Mucosa of descending colon (tissue), 3 donors: ENCODE measurements around the gene FDPS. TPM values are rescaled to one million over a fixed set of nuclear protein-coding genes. Genes with fewer than 3 reads are reported as not detected.
A peak's percentile ranks its signal among the peaks of the same experiment; 100 is the strongest.

Source experiments
- ATAC-seq: fragments of 200-7000 bp; cut with Tn5 transposase; one replicate; pipeline ENCODE4 v1.9.1; 2020; ENCODE audit warnings: mild to moderate bottlenecking, moderate library complexity
- DNase-seq, 3 donors: peaks; one replicate each; pipeline ENCODE4 v3.0.0-alpha.2; 2020
- H3K36me3 ChIP-seq: fragments of 200-600 bp; one replicate; pipeline ENCODE4 v1.8.0; 2021; ENCODE audit warnings: low read depth, mild to moderate bottlenecking
- H3K4me1 ChIP-seq: fragments of 200-600 bp; one replicate; pipeline ENCODE4 v1.8.0; 2021; ENCODE audit warnings: low read depth, mild to moderate bottlenecking
- H3K4me3 ChIP-seq: fragments of 200-600 bp; one replicate; pipeline ENCODE4 v1.8.0; 2021; ENCODE audit warnings: mild to moderate bottlenecking
- H3K9me3 ChIP-seq: fragments of 200-600 bp; one replicate; pipeline ENCODE4 v1.8.0; 2021; ENCODE audit warnings: mild to moderate bottlenecking
- intact Hi-C, 2 donors: fragments of 100-400 bp; cut with DNase I in 1 of 2; cut with micrococcal nuclease in 1 of 2; formaldehyde crosslinking; loops; one replicate each; pipeline versions ENCODE4 v1.11.0 to v1.11.1; 2022; cut with DNase I, micrococcal nuclease
- total RNA-seq, 3 donors: library from RNA; stranded (reverse); fragmentation: NEBNext Ultra II Directional in 2 of 3; extraction: Animal tissue kit (Norgen Biotek cat#: 25700) in 2 of 3; gene quantifications; one replicate each; pipeline versions ENCODE4 v1.2.1 to v1.2.4, GENCODE V29; 2021 to 2023
- TF ChIP-seq, protein P1 (sequence below): fragments of 200-600 bp; IDR thresholded peaks from one replicate; pipeline ENCODE4 v1.8.0; 2022; ENCODE audit warnings: antibody characterized with exemption, mild to moderate bottlenecking
- donor health status: DM: no; HTN: no; CAD: no; lungs with moderate emphysema.
- donor health status: DM: no; HTN: no; CAD: no.
- donor health status: DM: no; HTN: yes; CAD: no.

The FDPS gene
- total RNA-seq, 3 donors from 2014 or later, result 130 to 244 (median 222) TPM

DNA sequence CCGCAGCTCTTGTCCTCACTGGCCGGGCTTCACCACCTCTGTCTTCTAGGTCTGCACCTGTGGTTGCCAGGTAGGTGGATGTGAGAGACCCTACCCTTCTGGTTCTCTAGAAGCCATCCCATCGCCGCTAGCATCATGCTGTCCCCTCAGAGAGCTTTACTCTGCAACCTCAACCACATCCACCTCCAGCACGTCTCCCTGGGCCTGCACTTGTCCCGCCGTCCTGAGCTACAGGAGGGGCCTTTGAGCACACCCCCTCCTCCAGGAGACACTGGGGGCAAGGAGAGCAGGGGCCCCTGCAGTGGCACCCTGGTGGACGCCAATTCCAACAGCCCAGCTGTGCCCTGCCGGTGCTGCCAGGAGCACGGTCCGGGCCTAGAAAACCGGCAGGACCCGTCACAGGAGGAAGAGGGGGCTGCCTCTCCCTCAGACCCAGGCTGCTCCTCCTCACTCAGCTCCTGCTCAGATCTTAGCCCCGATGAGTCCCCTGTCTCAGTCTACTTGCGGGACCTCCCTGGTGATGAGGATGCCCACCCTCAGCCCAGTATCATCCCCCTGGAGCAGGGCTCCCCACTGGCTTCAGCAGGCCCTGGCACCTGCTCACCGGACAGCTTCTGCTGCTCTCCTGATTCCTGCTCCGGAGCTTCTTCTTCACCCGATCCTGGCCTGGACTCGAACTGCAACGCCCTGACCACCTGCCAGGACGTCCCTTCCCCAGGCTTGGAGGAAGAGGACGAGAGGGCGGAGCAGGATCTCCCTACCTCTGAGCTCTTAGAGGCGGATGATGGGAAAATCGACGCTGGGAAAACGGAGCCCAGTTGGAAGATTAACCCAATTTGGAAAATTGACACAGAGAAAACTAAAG, 13.2 kb downstream of the FDPS start:
- H3K4me1 ChIP-seq, result peaks cover 46% of the 10 kb centered on the region
- H3K36me3 ChIP-seq, result no peaks in the 10 kb centered on the region
- no peaks in the 10 kb centered on the region for H3K9me3 ChIP-seq
- H3K4me3 ChIP-seq, result no peak overlapping the region
- peak in 1 of 3 donors; percentile 54 for DNase-seq
- intact Hi-C loops, result loop anchor here (10.0 kb wide), 2 partner anchors 47 to 67 kb away; partner anchors contain the start of genes CLK2 (in 1 of the 2), ENTREP3 (in 1 of the 2) and HCN3 (in 1 of the 2)
- ATAC-seq, result no peak
- TF ChIP-seq, protein P1, sequence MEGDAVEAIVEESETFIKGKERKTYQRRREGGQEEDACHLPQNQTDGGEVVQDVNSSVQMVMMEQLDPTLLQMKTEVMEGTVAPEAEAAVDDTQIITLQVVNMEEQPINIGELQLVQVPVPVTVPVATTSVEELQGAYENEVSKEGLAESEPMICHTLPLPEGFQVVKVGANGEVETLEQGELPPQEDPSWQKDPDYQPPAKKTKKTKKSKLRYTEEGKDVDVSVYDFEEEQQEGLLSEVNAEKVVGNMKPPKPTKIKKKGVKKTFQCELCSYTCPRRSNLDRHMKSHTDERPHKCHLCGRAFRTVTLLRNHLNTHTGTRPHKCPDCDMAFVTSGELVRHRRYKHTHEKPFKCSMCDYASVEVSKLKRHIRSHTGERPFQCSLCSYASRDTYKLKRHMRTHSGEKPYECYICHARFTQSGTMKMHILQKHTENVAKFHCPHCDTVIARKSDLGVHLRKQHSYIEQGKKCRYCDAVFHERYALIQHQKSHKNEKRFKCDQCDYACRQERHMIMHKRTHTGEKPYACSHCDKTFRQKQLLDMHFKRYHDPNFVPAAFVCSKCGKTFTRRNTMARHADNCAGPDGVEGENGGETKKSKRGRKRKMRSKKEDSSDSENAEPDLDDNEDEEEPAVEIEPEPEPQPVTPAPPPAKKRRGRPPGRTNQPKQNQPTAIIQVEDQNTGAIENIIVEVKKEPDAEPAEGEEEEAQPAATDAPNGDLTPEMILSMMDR, result no peak

DNA sequence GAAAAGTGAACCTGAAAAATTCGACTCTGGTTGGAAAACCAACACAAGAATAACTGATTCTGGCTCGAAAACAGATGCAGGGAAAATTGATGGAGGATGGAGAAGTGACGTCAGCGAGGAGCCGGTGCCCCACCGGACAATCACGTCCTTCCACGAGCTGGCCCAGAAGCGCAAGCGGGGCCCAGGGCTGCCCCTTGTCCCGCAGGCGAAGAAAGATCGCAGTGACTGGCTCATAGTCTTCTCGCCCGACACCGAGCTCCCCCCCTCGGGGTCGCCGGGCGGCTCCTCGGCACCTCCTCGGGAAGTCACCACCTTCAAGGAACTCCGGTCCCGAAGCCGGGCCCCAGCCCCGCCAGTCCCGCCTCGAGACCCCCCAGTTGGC, 13.9 kb downstream of the FDPS start:
- no peaks in the 10 kb centered on the region for H3K36me3 ChIP-seq
- ATAC-seq, result no peak
- H3K9me3 ChIP-seq, result no peaks in the 10 kb centered on the region
- intact Hi-C loops, result loop anchor here (10.0 kb wide), 2 partner anchors 48 to 68 kb away; partner anchors contain the start of genes CLK2 (in 1 of the 2), ENTREP3 (in 1 of the 2) and HCN3 (in 1 of the 2)
- H3K4me1 ChIP-seq, result peaks cover 41% of the 10 kb centered on the region
- H3K4me3 ChIP-seq, result peak overlapping the region; percentile 22
- TF ChIP-seq, protein P1, result no peak
- peak in 2 of 3 donors; percentile 39 to 72 for DNase-seq

DNA sequence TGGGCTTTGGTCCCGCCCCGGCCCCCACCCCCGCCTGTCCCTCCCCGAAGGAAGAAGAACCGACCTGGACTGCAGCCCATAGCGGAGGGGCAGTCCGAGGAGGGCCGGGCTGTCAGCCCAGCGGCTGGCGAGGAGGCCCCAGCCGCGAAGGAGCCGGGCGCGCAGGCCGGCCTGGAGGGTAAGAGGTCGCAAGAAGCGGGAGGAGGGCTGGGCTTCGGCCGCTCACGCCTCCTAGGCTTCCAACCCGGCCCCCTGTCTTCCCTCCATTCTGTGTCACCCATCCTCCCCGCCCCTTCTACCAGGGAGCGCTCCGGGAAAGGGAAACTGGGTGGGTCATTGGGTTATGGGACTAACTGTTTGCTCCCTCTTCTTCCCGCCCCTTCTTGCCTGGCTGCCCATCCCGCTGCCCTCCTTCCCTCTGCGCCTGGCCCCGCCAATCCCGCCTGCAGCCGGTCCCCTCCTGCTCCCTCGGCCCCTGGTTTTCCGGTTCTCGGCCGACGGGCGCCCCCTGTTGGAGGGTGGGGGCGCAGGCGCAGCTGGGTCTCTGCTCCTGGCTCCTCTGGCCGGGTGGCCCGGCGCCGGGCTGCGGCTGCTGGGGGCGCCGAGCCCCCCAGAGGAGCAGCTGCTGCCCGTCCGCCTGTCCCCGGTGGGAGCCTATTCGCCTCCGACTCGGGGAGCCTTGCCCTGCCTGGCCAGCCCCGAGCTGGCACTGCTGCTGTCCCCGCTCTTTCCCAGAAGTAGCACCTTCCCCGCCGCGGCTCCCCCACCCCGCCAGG, 14.5 kb downstream of the FDPS start:
- intact Hi-C loops, result loop anchor here (10.0 kb wide), 2 partner anchors 48 to 68 kb away; partner anchors contain the start of genes CLK2 (in 1 of the 2), ENTREP3 (in 1 of the 2) and HCN3 (in 1 of the 2)

DNA sequence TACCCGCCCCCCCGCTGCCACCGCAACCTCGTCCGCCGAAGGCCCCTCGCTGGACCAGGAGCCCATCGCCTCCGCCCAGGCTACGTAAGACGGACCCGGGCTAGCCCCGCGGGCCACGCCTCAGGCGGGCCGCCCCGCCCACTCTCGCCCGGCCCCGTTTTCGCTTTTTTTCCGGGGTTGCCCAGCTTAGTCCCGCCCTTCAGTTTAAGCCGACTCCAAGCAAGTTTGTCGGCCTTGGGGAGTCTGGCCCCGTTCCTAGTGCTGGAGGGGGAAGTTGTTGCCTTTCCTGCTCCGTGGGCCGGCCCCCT, 15.0 kb downstream of the FDPS start:
- TF ChIP-seq, protein P1, result no peak
- H3K4me3 ChIP-seq, result peak overlapping the region; percentile 76
- intact Hi-C loops, result loop anchor here (10.0 kb wide), 2 partner anchors 49 to 69 kb away; partner anchors contain the start of genes CLK2 (in 1 of the 2), ENTREP3 (in 1 of the 2) and HCN3 (in 1 of the 2)
- no peaks in the 10 kb centered on the region for H3K9me3 ChIP-seq
- ATAC-seq (peak; percentile 73), DNase-seq (peak; percentile 94 to 96 (median 94))
- H3K36me3 ChIP-seq, result no peaks in the 10 kb centered on the region
- H3K4me1 ChIP-seq, result peaks cover 41% of the 10 kb centered on the region

More for the DNA sequence above, 14.5 kb downstream of the FDPS start:
- H3K4me3 ChIP-seq, result peak overlapping the region; percentile 76
- peaks cover 41% of the 10 kb centered on the region for H3K4me1 ChIP-seq
- ATAC-seq (peak; percentile 67), DNase-seq (peak; percentile 88 to 95 (median 94))
- H3K36me3 ChIP-seq, result no peaks in the 10 kb centered on the region
- no peaks in the 10 kb centered on the region for H3K9me3 ChIP-seq
- TF ChIP-seq, protein P1, result peak; percentile 96

DNA sequence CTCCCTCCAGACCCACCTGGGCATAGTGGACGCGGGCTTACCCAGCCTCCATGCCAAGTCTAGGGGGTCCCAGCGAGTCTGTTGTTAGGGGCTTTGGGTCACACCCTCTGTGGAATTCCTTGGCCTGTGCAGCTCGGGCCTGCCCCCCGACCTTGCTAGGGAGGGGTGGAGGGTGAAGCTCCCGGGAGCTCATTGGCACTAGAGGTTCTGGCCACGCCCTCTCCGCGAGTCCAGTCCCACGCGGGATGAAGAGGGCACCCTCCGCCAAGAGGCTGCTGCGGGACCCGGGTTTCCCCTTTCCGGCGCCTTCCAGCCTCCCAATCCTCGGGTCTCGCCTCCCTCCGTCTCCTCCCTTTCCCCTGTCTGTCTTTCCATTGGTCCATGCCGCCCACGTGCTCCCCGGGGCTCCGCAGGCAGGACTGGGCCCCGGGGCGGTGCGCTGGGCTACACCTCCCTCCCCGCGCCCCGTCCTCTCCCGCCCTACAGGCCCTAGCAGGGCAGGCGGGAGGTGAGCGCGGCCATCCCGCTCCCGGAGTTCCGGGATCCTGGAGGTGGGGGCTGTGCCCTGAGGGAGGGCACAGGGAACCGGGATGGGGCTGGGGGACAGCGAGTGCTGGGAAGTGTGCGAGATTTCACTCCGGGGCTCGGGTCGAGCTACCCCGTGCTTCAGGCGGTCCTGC, 15.5 kb downstream of the FDPS start:
- H3K4me1 ChIP-seq, result peaks cover 41% of the 10 kb centered on the region
- DNase-seq (peak; percentile 94 to 98 (median 96)), ATAC-seq (peak; percentile 80)
- TF ChIP-seq, protein P1, result no peak
- intact Hi-C loops, result loop anchor here (10.0 kb wide), 2 partner anchors 49 to 69 kb away; partner anchors contain the start of genes CLK2 (in 1 of the 2), ENTREP3 (in 1 of the 2) and HCN3 (in 1 of the 2)
- H3K4me3 ChIP-seq, result peak overlapping the region; percentile 76
- H3K9me3 ChIP-seq, result no peaks in the 10 kb centered on the region
- no peaks in the 10 kb centered on the region for H3K36me3 ChIP-seq
